ENCODE results near the gene NRBP1.
"Not testable (repeated sequence)": the region's sequence is repeated elsewhere in the genome, so short reads cannot be mapped to it uniquely, and the experiment has no call there.

Gene NRBP1

DNA sequence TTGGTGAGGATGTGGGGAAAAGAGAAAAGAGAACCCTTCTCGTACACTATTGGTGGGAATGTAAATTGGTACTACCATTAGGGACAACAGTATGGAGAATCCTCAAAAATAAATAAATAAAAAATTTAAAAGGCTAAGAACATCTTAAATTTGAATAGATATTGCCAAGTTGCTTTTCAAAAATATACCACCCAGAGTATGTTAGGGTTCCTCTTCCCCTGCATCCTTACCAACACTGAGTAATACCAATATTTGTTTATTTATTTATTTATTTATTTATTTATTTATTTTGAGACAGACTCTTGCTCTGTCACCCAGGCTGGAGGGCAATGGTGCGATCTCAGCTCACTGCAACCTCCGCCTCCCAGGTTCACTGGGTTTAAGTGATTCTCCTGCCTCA, 5.5 kb upstream of the NRBP1 start:
- DNase-seq, result no peak

DNA sequence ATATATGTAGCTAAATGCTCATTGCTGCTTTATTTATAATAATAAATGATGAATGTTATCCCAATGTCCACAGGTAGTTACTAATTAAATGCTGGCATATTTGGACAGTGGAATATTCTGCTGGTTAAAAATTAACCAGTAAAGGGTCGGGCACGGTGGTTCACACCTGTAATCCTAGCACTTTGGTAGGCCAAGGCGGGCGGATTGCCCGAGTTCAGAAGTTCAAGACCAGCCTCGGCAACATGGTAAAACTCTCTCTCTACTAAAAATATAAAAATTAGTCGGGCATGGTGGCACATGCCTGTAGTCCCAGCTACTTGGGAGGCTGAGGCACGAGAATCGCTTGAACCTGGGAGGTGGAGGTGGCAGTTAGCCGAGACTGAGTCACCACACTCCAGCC, 3.4 kb upstream of the NRBP1 start:
- not testable (repeated sequence) for DNase-seq

DNA sequence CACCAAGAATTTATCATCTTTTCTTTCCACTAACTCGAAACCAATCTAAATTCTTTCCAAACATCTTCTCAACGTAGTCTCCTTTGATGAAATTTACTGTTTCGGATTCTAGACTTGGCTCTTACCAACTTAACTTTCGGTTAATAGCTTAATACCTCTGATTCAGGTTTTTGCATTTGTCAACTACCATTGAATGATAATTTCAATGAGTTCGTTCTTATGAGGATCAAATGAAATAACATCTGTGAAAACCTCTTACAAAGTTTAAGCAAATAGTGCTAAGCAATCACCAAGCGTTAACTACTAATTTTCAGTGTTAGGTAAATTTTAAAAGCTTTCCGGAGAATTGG, 593 bp upstream of the NRBP1 start:
- DNase-seq, result no peak

DNA sequence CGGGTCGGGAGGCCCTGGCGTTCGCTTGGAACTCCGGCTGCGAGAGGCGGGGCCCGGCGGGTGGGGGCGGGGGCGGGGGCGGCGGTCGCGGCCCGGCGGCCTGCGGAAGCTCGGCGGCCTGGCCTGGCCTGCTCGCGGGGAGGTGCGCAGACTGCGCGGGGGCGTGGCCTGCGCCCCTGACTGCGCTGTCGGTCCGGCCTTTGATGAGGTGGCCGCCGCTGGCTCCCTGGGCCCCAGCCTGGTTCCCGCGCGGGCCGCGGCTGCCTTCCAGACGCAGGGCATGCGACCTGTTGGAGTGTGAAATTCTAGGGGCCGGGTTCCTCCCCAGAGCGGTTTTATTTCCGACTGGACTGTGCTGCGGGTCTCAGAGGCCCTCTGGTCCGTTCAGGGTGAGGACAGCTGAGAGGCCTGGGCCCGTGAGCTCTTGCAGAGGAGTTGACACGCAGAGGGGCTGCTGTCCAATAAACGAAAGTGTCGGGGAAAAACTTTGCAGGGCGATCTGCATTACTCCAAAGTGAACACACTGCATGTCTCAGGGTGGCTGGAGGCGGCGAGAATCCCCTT, 629 bp downstream of the NRBP1 start:
- peak; percentile 45 for DNase-seq

DNA sequence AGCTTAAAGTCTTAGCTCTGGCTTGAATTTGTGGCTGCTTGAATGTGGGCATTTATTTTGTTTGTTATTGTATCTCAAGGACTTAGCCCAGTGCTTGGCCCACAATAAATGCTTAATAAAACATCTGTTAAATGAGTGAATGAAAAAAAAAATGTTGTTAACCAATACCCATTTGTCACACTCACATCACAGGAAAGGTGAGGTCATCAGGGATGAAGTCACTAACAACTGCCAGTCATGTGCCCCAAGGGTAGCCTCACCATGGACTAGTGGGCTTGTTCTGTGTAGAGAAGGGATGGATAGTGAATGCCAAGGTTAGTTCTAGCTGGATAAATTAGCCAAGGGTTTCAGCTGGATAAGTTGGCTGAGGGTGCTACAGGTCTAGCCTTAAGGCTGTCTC, 3.0 kb downstream of the NRBP1 start:
- DNase-seq, result no peak

DNA sequence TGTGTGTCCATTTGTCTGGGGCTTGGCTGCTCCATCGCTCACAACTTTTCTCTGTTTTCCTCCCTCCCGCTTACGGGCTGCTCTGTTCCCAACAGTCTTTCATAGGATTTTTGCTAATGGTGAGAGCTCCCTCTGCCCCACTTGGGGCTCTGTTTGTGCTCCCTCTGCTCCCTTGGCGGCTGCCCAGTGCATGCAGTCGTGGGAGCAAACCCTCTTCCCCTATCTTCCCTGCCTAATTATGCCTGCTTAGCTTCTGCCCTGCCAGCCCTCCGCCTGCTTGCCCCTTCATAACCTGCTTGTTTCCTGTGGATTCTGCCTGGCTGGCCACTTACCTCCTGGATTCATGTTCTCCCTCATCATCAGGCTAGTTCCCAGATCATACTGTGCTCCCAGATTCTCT, 7.2 kb downstream of the NRBP1 start:
- DNase-seq, result no peak

DNA sequence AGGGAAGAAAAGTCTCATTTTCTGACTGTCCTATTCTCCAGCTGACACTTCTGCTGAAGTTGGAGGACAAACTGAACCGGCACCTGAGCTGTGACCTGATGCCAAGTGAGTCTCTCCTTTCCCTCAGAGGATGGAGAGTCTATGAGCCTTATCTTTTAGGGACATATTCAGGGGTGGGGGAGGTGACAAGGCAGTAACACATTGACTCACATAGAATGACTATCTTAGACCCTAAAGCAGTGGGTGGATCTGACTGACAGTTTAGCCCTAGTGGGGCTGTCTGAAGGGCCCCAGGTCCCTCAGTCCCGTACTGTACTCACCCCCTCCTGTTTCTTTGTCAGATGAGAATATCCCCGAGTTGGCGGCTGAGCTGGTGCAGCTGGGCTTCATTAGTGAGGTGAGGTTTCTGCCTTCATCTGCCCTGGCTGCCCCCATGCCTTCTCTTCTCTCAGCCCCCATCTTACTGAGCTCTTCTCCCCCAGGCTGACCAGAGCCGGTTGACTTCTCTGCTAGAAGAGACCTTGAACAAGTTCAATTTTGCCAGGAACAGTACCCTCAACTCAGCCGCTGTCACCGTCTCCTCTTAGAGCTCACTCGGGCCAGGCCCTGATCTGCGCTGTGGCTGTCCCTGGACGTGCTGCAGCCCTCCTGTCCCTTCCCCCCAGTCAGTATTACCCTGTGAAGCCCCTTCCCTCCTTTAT, 12.9 kb downstream of the NRBP1 start:
- DNase-seq, result no peak

DNA sequence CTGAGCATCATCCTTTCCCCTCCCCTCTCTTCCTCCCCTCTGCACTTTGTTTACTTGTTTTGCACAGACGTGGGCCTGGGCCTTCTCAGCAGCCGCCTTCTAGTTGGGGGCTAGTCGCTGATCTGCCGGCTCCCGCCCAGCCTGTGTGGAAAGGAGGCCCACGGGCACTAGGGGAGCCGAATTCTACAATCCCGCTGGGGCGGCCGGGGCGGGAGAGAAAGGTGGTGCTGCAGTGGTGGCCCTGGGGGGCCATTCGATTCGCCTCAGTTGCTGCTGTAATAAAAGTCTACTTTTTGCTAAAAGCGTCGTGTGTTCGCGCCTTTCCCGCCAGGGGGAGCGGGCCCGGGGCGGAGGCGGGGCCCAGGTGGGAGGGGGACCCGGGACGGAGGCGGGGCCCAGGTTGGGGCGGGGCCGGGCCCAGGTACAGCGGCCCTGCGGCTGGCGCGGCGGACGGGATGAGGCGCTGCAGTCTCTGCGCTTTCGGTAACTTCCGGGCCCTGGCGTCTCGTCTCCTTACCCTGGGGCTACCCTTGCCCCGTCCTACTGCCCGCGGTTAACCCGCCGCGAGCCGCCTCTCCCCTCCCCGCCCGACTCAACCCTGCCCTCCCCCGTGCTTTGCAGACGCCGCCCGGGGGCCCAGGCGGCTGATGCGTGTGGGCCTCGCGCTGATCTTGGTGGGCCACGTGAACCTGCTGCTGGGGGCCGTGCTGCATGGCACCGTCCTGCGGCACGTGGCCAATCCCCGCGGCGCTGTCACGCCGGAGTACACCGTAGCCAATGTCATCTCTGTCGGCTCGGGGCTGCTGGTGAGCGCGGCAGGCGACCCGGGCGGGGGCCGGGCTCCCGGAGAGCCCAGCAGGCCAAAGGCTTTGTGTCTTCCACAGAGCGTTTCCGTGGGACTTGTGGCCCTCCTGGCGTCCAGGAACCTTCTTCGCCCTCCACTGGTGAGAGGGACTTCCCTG, 13.8 kb downstream of the NRBP1 start, which contains the start of gene KRTCAP3:
Gene KRTCAP3, plus strand, starts transcription at position 424 of the 962 bp plus-strand sequence. Its CDS starts 32 bp downstream, at position 456.
- no peak for DNase-seq

DNA sequence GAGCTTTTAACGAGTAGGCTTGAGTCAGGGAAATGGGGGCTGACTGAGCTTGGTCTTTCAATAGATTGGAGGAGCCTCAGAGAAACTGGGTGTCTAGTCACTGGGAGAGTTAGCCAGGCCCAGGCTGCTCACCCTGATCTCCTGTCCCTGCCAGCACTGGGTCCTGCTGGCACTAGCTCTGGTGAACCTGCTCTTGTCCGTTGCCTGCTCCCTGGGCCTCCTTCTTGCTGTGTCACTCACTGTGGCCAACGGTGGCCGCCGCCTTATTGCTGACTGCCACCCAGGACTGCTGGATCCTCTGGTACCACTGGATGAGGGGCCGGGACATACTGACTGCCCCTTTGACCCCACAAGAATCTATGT, 14.5 kb downstream of the NRBP1 start:
- no peak for DNase-seq

DNA sequence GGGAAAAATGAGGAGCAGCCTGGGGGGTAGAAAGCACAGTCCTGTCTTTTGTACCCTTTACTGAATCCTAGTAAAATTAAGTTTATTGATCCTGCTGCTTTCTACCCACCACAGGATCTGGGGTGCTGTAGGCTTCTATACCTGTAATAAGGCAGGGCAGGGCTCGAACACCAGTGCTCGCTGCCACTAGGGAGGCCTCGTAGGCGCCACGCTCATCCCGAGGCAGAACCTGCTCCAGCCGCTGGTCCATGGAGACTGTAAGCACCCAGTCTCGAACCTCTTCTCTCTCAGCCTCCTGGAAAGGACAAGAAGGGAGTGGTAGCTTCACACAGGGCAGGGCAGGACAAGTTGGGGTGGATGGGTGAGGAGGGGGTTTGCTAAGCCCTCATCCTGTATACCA, 16.7 kb downstream of the NRBP1 start:
- DNase-seq, result no peak

DNA sequence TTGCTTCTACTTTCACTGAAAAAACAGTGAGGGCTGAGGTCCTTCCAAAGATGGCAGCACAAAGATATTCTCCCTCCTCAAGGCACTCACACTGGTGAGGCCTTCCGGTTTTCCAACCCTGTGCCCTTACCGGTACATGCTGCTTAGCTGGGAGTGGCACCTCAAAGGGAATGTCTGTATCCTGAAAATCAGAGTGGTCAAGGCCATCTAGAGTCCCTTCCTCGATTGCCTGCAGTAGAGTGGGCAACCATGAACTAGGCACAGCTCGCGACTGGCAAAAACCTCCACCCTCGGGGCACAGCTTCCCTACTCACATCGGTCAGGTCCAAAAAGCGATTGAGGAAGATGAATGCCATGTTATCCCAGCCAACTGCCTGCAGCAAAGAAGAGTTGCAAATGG, 17.2 kb downstream of the NRBP1 start:
- DNase-seq, result no peak

DNA sequence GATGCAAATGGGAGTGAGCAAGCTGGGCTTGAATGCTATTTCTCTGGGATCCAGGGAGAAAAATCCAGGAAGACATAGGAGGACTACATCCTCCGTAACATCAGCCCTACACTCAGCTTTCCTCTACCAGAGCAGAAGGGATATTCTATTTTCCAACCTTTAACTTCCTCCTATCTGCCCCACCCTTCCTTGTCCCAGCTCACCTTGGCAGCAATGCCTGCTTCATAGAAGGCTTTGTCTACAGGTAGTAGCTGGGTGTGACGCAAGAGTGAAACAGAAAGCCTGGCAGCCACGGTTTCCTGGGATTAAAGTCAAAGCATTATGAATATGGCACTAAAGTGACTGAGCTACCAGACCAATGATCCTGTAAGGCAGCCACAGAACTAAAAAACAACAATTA, 17.6 kb downstream of the NRBP1 start:
- no peak for DNase-seq

DNA sequence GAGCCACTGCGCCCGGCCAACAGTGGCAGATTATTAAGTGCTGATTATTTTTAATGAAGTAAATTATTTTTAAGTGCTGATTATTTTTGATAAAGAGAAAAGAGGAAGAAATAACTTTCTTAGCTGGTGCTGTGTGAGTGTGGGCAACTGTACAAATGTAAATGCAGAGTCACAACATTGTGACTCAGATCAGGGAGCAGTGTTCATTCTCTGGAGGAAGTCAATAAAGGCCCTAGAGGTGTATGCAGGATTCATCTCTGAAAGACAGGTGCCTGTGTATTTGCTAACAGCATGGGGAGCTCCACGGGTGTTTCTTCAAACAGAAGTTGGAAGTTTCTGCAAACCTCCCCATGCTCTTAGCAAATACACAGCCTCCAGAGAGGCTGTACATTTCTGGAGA, 19.9 kb downstream of the NRBP1 start:
- no peak for DNase-seq

DNA sequence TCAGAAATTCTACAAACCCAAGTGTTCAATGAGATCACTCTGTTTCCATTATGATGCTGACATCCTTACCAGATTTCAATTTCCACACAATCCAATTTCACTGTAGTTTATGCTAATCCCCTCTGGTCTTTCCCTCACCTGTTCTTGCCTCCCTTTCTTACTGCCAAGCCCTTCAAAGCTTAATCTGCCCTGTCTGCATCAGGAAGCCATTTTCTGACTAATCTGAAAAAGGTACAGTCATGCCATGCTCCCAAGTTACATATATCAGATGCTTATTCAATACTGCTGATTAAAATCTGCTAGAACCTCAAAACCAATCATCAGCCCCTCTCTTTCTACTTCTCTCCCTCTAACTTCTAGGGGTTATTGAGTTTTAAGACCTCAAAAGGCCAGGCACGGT, 22.7 kb downstream of the NRBP1 start:
- no peak for DNase-seq

DNA sequence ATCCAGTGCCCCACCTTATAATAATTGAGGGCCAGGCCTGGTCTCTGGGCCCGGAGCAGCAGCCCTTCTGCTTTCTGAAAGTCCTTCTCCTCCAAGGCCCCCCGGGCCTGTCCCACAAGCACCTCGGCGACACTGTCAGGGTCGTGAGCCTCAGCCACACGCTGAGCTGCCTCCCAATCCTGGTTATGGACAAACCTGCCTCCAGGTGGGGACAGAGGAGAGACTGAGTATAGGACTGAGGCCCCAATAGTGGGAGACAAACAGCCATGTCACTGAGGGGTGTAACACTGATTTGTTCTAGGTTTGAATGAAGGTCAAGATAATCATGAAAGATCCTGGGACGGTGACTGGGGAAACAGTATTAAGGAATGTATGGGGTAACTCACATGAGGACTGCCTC, 25.5 kb downstream of the NRBP1 start:
- DNase-seq, result no peak

DNA sequence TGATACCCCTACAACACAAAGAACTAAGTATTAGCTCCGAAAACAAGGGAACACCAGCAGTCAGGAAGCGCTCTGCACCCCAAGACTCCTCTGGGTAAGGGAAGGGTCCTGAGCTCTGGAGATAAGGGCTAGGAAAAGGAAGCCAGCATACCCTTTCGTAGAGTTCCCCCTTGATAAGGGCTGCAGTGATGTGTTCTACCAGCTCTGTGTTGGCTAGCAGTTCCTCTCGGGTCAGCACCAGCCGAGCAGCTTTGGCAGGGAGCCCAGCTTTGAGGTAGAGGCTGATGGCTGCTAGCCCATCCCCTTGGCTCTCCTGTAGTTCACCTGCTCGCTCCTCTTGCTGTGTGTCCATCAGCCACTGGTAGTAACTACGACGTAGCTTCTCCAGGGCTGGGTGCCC, 32.7 kb downstream of the NRBP1 start:
- no peak for DNase-seq

DNA sequence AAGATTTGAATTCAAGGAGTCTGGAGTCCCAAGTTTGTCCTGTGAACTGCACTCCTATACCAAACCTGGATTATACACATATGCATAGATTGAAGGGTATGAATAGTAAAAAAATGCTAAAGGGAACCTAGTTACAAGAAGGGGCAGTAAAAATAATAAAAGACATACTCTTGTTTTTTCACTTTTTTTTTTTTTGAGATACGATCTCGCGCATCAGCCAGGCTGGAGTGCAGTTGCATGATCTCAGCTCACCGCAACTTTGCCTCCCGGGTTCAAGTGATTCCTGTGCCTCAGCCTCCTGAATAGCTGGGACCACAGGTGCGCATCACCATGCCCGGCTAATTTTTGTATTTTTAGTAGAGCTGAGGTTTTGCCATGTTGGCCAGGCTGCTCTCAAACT, 36.0 kb downstream of the NRBP1 start:
- DNase-seq, result no peak

DNA sequence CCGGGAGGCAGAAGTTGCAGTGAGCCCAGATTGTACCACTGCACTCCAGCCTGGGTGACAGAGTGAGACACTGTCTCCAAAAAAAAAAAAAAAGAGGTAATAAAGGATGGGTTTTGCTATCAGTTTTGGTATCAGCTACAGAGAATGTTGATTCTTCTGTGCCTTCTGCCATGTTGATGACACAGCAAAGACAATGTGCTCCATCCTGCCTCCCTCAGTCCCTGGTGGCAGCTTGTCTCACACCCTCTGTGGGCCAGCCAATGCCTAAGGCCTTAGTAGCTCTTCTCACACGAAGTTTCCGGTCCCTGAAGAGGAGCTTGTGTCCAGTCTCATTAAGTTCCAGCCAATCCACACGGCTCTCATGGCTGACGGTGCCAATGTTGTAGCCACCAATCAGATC, 43.5 kb downstream of the NRBP1 start:
- no peak for DNase-seq

DNA sequence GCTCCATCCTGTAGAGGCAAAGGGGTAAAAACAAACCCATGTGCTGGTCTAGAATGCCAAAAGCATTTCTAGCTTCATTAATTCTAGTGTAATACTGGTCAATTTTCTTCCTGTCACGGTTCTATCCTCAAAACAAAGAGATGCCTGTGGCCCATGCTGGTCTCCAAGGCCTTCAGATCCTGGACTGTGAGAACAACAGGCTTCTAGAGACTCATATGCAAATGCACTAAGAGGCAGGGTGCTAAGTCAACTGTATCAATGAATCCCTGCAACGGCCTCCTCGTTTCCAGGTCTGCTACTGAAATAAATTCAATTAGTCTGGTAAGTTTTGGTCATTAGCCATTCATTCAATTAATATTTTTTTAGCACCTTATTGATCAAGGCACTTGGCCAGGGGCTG, 57.1 kb downstream of the NRBP1 start:
- no peak for DNase-seq

DNA sequence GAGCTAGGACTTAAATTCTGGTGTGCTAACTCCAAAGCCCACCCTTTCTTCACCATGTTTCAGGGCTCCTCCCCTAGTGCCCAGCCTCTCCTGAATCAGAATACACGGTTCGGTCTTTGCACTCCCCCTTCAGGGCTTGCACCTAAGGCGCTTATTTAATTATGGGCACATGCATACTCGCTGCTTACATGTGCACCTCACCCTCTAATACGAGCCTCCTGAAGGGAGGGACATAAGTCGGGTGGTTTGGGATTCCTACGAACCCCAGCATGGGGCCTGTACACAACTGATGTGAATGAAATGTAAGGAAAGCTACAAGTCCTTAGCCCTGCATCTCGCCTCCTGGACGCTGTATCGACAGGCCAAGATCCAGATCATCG, 60.7 kb downstream of the NRBP1 start:
- DNase-seq, result no peak

DNA sequence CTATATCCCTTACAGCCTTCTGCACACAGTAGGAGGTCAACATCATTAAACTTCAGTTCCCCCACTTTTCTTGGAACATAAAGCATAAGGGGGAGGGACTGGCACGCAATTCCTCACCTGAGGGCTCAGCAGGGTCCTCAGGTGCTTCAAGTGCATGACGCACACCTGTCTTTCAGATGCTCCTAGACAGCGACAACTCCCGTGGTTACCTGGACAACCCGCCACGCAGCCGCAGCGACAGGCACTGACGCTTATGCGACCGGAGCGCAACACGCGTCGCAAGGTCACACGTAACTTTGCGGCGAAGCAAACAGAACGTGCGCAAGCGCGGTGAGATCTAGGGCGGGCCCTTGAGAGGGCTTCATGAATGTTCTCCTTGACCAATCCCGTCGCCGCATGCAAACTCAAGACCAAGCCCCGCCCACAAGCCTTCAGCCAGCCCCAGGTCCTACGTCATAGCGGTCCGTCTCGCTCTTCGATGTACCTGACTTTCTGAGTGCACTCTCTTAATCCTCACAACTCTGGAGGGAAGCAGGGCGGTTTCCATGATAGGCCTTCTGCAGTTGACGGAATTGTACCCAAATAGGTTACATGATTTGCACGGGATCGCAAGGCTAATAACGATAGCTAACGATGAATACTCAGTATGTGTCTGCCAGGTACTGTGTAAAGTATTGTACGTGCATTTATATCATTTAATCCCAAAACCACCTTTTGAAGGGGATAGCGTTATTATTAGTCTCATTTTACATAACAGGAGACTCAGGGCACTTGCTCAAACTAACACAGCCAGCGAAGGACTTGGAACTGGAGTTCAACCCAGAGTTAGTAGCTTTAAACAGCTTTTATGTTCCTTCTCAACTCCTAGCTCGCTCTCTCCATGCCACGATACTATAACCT, 61.3 kb downstream of the NRBP1 start, which contains the start of gene IFT172:
Gene IFT172, minus strand, starts transcription at position 246 of the 900 bp plus-strand sequence. Its CDS starts 90 bp downstream, at position 156.
- DNase-seq, result peak; percentile 98

Measured in amniotic stem cell (primary cell).